Psoas muscle (tissue), 8 donors: ENCODE data around the gene CWH43. TPM values are rescaled to one million over a fixed set of nuclear protein-coding genes. Genes with fewer than 3 reads are reported as not detected.

ENCODE experiments used
- ATAC-seq, 4 donors: fragments of 200-7000 bp; cut with Tn5 transposase; one replicate each; pipeline ENCODE4 v1.9.1; 2020; ENCODE audit warnings: moderate library complexity in 3 of 4, mild to moderate bottlenecking in 2 of 4
- DNase-seq, 2 donors: peaks; one replicate each; pipeline ENCODE4 v3.0.0-alpha.2; 2020
- H3K27ac ChIP-seq: fragments of 200-600 bp; one replicate; pipeline ENCODE4 v1.8.0; 2022
- H3K27me3 ChIP-seq, 3 donors: fragments of 200-600 bp in 1 of 3; one replicate each; pipeline versions ENCODE4 v1.6.1 to v1.8.0; 2013 to 2022; ENCODE audit warnings: low read length in 2 of 3, mild to moderate bottlenecking in 2 of 3, moderate library complexity in 1 of 3; ENCODE audit not compliant: insufficient read depth in 3 of 3
- H3K36me3 ChIP-seq, 2 donors: fragments of 200-600 bp in 1 of 2; one replicate each; pipeline versions ENCODE4 v1.6.1 to v1.8.0; 2013 to 2022; ENCODE audit warnings: low read depth in 1 of 2, mild to moderate bottlenecking in 1 of 2, moderate library complexity in 1 of 2; ENCODE audit not compliant: insufficient read depth in 1 of 2
- H3K4me1 ChIP-seq: fragments of 200-600 bp; one replicate; pipeline ENCODE4 v1.8.0; 2022
- H3K4me3 ChIP-seq: fragments of 200-600 bp; one replicate; pipeline ENCODE4 v1.8.0; 2022; ENCODE audit warnings: mild to moderate bottlenecking
- H3K9me3 ChIP-seq: fragments of 200-600 bp; one replicate; pipeline ENCODE4 v1.8.0; 2022
- WGBS, 3 donors: extraction: QIAGEN DNeasy Blood & Tissue Kit; methylation state at CpG; one replicate each; pipeline versions ENCODE4 v1.1.6 to v1.1.7; 2013; 5-methylcytosine and 5-hydroxymethylcytosine counted together
- intact Hi-C, 2 donors: fragments of 100-400 bp; cut with DNase I; formaldehyde crosslinking; loops; one replicate each; pipeline versions ENCODE4 v1.11.0 to v1.14.2; 2022
- long read RNA-seq, 2 donors: library from polyadenylated mRNA; unstranded; transcript quantifications; one replicate each; pipeline ENCODE4 v2.0.0, GENCODE V29; 2021
- polyA plus RNA-seq, 3 donors: library from polyadenylated mRNA; stranded (reverse); fragments of 200-250 nt; gene quantifications; one replicate each; pipeline ENCODE4 v1.2.3, GENCODE V29; 2013
- total RNA-seq, 4 donors: library from RNA; stranded (reverse); fragmentation: NEBNext Ultra II Directional in 2 of 4; extraction: Animal tissue kit (Norgen Biotek cat#: 25700) in 2 of 4; gene quantifications; one replicate each; pipeline versions ENCODE4 v1.2.1 to v1.2.4, GENCODE V29; 2021 to 2023
- TF ChIP-seq, protein P1 (sequence below): fragments of 200-600 bp; IDR thresholded peaks from one replicate; pipeline ENCODE4 v1.8.0; 2022; ENCODE audit warnings: antibody characterized with exemption
- donor health status: healthy with polysubstance abuse.
- donor health status: DM: no; HTN: no; CAD: no; lungs with moderate emphysema.
- donor health status: Bipolar disorder and iron deficiency.
- donor health status: healthy.
- donor health status: DM: yes; HTN: yes; CAD: no.
- donor health status: DM: no; HTN: no; CAD: no.
- donor health status: DM: no; HTN: no; CAD: no.
- donor health status: DM: yes; HTN: yes; CAD: no.

Gene CWH43
- total RNA-seq (not detected), polyA plus RNA-seq (not detected)
- long read RNA-seq, donor 1 = 0 reads
- long read RNA-seq, donor 2 = 0 reads

DNA sequence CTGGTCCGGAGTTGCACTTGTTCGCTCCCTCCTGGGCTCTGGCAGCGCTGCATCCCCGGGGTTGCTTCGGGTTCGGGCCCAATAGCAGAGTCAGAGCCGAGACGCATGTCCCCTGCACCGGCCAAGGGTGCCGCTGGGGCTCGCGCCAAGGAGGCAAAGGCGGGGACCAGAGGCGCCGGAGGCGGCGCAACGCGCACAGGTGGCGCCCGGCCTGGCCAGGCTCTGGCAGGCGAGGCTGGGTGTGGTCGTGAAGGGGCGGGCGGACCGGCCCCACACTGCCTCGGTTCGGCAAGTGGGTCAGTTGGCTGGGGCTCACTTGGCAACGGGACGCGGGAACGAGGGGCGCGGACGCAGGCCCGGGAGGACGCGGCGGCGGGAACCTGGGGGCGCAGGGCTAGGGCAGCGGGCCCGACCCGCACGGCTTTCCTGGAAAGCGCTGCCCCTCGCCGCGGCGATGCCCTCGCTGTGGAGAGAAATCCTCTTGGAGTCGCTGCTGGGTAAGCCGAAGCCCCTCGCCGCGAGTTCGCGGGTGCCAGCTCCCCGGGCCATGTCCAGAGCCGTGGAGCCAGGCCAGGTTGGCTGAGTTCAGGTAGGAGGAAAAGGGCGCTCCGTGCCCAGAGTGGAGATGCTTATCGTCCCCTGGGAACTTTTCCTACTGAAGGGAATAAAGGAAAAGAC lies at the start of gene CWH43:
CWH43 (plus strand) TSS at position 300 of the 678 bp plus-strand sequence; CDS start at position 455, 155 bp downstream.
- TF ChIP-seq, protein P1, sequence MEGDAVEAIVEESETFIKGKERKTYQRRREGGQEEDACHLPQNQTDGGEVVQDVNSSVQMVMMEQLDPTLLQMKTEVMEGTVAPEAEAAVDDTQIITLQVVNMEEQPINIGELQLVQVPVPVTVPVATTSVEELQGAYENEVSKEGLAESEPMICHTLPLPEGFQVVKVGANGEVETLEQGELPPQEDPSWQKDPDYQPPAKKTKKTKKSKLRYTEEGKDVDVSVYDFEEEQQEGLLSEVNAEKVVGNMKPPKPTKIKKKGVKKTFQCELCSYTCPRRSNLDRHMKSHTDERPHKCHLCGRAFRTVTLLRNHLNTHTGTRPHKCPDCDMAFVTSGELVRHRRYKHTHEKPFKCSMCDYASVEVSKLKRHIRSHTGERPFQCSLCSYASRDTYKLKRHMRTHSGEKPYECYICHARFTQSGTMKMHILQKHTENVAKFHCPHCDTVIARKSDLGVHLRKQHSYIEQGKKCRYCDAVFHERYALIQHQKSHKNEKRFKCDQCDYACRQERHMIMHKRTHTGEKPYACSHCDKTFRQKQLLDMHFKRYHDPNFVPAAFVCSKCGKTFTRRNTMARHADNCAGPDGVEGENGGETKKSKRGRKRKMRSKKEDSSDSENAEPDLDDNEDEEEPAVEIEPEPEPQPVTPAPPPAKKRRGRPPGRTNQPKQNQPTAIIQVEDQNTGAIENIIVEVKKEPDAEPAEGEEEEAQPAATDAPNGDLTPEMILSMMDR = no peak
- Histone ChIP-seq H3K4me3 (peak within 1 kb of the TSS; percentile 22), H3K36me3 (no peaks in the 10 kb centered on the region), H3K4me1 (peaks cover 5% of the 10 kb centered on the region), H3K27ac (no peak within 1 kb of the TSS), H3K9me3 (no peaks in the 10 kb centered on the region), H3K27me3 (peaks cover 5 to 64% (median 8%) of the 10 kb centered on the region in 3 donors)
- WGBS, 3 donors = 1 to 3% (median 2%) methylated on average over 48 to 63 of the region's 63 CpGs
- ATAC-seq (no peak), DNase-seq (no peak)
- intact Hi-C loops = no loop called here

DNA sequence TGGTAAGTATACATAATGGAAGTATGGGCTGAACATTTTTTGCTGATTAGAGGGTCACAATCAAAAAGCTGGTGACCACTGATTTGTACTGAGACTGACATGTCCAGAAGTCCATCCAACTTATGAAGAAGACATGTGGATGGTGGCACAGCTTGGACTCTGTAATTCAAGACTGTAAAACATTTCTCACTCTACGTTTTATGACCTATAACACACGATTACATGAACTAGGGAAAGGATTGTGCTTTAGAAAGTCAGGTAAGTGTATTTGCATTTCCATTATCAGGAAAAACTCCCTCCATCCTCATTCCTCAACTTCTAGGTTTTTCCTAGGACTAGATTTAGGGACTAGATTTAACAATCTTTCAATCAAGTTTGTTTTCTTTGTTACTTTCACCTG lies 49.0 kb upstream of the CWH43 start:
- Histone ChIP-seq H3K36me3 (no peaks in the 10 kb centered on the region), H3K4me1 (no peaks in the 10 kb centered on the region), H3K27ac (no peak overlapping the region), H3K27me3 (no peaks in the 10 kb centered on the region), H3K4me3 (no peak overlapping the region), H3K9me3 (peaks cover 6% of the 10 kb centered on the region)
- TF ChIP-seq, protein P1 = no peak
- no peak for DNase-seq
- 64 to 78% (median 73%) methylated on average over 2 of the region's 2 CpGs for WGBS, 3 donors
- intact Hi-C loops = no loop called here
- ATAC-seq = no peak

DNA sequence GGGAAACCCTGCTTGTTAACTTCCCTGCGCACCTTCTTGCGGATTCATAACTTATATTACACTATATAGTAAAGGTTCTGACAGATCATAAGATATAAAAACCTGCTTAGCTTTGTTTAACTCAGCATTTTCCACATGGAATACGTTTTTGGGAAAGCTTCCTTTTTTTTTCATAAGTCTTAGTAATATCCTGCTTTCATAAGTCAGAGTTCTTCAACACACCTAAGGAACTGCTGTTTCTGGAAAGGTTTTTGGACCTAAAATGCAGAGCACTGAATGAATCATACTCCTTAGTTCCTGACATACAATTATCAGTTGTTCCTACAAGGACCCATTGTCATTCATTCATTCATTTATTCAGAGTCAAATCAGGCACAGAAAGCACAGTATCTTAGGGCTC lies 47.2 kb upstream of the CWH43 start:
- TF ChIP-seq, protein P1 = no peak
- intact Hi-C loops = no loop called here
- no peak overlapping the region for H3K27ac ChIP-seq
- H3K4me1 ChIP-seq = no peaks in the 10 kb centered on the region
- peaks cover 6% of the 10 kb centered on the region for H3K9me3 ChIP-seq
- WGBS, 3 donors = 75 to 79% (median 76%) methylated on average over 3 of the region's 3 CpGs
- no peak for DNase-seq
- no peaks in the 10 kb centered on the region for H3K27me3 ChIP-seq
- ATAC-seq = no peak
- no peaks in the 10 kb centered on the region for H3K36me3 ChIP-seq
- no peak overlapping the region for H3K4me3 ChIP-seq

DNA sequence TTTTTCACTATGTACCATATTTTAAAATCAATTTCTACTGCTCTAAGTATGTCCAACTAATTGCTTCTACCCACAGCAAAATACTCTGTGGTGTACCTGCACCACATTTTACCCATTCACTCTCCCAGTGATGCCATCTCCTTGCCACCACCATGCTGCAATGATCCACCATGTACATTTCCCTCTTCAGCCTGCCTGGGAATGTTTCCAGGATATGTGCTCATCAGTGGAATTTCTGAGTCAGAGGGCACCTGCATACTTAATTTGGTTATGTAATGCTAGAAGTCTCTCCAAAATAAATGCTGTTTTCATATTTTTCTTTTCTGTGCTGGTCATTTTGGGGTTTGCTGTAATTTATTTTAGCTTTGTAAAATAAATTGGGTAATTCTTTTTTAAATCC lies 46.3 kb upstream of the CWH43 start:
- Histone ChIP-seq H3K36me3 (no peaks in the 10 kb centered on the region), H3K4me1 (no peaks in the 10 kb centered on the region), H3K9me3 (peaks cover 6% of the 10 kb centered on the region), H3K4me3 (no peak overlapping the region), H3K27ac (no peak overlapping the region), H3K27me3 (no peaks in the 10 kb centered on the region)
- intact Hi-C loops = no loop called here
- DNase-seq = no peak
- TF ChIP-seq, protein P1 = no peak
- no peak for ATAC-seq

DNA sequence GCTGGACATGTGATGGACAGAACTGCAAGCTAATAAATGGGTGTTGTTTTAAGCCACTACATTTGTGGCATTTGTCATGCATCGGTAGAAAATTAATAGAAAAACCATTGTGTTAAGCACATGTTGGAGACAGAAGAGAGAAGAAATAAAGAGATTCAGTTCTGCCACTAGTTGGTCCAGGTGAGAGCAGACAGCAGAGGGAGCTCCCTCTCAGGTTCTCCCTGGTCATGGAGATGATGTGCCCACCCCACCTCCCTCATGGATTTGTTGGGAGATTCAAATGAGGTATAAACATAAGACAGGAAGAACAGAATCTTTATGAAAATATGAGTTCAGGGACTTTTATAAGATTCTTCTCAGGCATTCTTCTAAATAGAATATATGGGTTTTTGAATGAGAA lies 42.7 kb upstream of the CWH43 start:
- H3K9me3 ChIP-seq = peaks cover 1% of the 10 kb centered on the region
- no peak overlapping the region for H3K27ac ChIP-seq
- WGBS, 3 donors = 48 to 50% (median 49%) methylated on average over 1 of the region's 1 CpG
- H3K27me3 ChIP-seq = no peaks in the 10 kb centered on the region
- H3K36me3 ChIP-seq = no peaks in the 10 kb centered on the region
- H3K4me3 ChIP-seq = no peak overlapping the region
- DNase-seq (no peak), ATAC-seq (no peak)
- TF ChIP-seq, protein P1 = no peak
- H3K4me1 ChIP-seq = no peaks in the 10 kb centered on the region
- intact Hi-C loops = no loop called here
